Colonic mucosa (tissue), 4 donors: Measurements from ENCODE around the gene PROZ. TPM values are rescaled to one million over a fixed set of nuclear protein-coding genes. Genes with fewer than 3 reads are reported as not detected.

Experiments used
- DNase-seq: peaks from one replicate; pipeline ENCODE4 v3.0.0-alpha.2; 2020
- H3K27ac ChIP-seq: fragments of 200-600 bp; one replicate; pipeline ENCODE4 v1.8.0; 2021
- H3K27me3 ChIP-seq: fragments of 200-600 bp; one replicate; pipeline ENCODE4 v1.8.0; 2021
- H3K36me3 ChIP-seq: fragments of 200-600 bp; one replicate; pipeline ENCODE4 v1.8.0; 2021
- H3K4me1 ChIP-seq: fragments of 200-600 bp; one replicate; pipeline ENCODE4 v1.8.0; 2021; ENCODE audit warnings: mild to moderate bottlenecking
- H3K4me3 ChIP-seq: fragments of 200-600 bp; one replicate; pipeline ENCODE4 v1.8.0; 2021
- H3K9ac ChIP-seq, 2 donors: one replicate each; pipeline ENCODE4 v1.7.0; 2013; ENCODE audit warnings: control low read depth in 2 of 2, low read depth in 2 of 2, low read length in 2 of 2
- H3K9me3 ChIP-seq: fragments of 200-600 bp; one replicate; pipeline ENCODE4 v1.8.0; 2021
- CTCF ChIP-seq: fragments of 200-600 bp; IDR thresholded peaks from one replicate; pipeline ENCODE4 v1.8.0; 2022; ENCODE audit warnings: antibody characterized with exemption, mild to moderate bottlenecking
- intact Hi-C: fragments of 100-400 bp; cut with DNase I; formaldehyde crosslinking; loops from one replicate; pipeline ENCODE4 v1.14.1; 2022
- total RNA-seq, 2 donors: library from RNA; stranded (reverse); fragmentation: NEBNext Ultra II Directional in 1 of 2; extraction: Animal tissue kit (Norgen Biotek cat#: 25700) in 1 of 2; gene quantifications; one replicate each; pipeline ENCODE4 v1.2.1, GENCODE V29; 2021
- donor health status: healthy.
- donor health status: DM: no; HTN: no; CAD: no.
- donor health status: DM: no; HTN: no; CAD: no.

PROZ gene
- total RNA-seq, 2 donors from 2014 or later = not detected

DNA sequence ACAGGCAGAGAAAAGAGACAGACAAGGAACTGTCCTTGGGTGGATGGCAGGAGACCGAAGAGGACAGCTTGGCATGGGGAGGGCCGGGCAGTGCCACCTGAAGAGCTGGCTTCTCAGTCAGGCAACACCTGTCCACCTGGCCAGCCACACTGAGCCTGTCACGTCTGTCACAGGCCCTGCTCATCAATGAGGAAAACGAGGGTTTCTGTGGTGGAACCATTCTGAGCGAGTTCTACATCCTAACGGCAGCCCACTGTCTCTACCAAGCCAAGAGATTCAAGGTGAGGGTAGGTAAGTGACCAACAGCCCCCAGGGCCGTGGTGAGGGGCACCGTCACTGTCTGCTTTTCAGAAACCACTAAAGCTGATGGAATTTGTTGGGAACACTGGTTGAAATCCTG lies 11.2 kb upstream of the PROZ start:
- Histone ChIP-seq H3K4me1 (no peaks in the 10 kb centered on the region), H3K27me3 (no peaks in the 10 kb centered on the region), H3K9ac (no peak overlapping the region), H3K36me3 (no peaks in the 10 kb centered on the region), H3K9me3 (no peaks in the 10 kb centered on the region), H3K4me3 (no peak overlapping the region), H3K27ac (no peak overlapping the region)
- intact Hi-C loops = no loop called here
- no peak for DNase-seq
- TF ChIP-seq CTCF = no peak

DNA sequence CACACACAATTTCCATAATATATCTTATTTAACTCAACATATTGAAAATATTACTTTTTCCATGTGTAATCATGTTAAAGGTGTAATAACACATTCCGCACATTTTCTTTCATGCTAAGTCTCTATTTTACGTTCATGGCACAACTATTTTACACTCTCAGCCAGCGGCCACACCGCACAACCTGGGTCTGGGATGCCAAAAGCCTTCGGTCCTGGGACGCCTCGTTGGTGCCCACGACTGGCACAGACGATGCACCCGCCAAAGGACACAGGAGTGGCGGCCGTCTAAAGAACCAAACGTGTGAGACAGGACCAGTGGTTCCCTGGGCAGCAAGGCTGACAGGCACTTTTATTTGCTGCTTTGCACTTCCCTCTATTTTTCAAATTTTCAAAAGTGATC lies 10.0 kb upstream of the PROZ start:
- no peak for DNase-seq
- H3K27ac ChIP-seq = no peak overlapping the region
- H3K36me3 ChIP-seq = no peaks in the 10 kb centered on the region
- TF ChIP-seq CTCF = no peak
- intact Hi-C loops = no loop called here
- peaks cover 3% of the 10 kb centered on the region for H3K4me1 ChIP-seq
- H3K4me3 ChIP-seq = no peak overlapping the region
- no peak overlapping the region for H3K9ac ChIP-seq
- H3K27me3 ChIP-seq = no peaks in the 10 kb centered on the region
- no peaks in the 10 kb centered on the region for H3K9me3 ChIP-seq

DNA sequence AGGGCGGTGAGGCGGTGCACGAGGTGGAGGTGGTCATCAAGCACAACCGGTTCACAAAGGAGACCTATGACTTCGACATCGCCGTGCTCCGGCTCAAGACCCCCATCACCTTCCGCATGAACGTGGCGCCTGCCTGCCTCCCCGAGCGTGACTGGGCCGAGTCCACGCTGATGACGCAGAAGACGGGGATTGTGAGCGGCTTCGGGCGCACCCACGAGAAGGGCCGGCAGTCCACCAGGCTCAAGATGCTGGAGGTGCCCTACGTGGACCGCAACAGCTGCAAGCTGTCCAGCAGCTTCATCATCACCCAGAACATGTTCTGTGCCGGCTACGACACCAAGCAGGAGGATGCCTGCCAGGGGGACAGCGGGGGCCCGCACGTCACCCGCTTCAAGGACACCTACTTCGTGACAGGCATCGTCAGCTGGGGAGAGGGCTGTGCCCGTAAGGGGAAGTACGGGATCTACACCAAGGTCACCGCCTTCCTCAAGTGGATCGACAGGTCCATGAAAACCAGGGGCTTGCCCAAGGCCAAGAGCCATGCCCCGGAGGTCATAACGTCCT lies 9.4 kb upstream of the PROZ start:
- no peak overlapping the region for H3K27ac ChIP-seq
- no peaks in the 10 kb centered on the region for H3K36me3 ChIP-seq
- intact Hi-C loops = no loop called here
- no peak for TF ChIP-seq CTCF
- no peak for DNase-seq
- H3K9ac ChIP-seq = no peak overlapping the region
- peaks cover 5% of the 10 kb centered on the region for H3K4me1 ChIP-seq
- H3K4me3 ChIP-seq = no peak overlapping the region
- H3K9me3 ChIP-seq = no peaks in the 10 kb centered on the region
- no peaks in the 10 kb centered on the region for H3K27me3 ChIP-seq

- no peak for DNase-seq
- Histone ChIP-seq H3K9me3 (no peaks in the 10 kb centered on the region), H3K9ac (no peak overlapping the region), H3K36me3 (no peaks in the 10 kb centered on the region), H3K4me3 (no peak overlapping the region), H3K27me3 (no peaks in the 10 kb centered on the region), H3K4me1 (peaks cover 5% of the 10 kb centered on the region), H3K27ac (no peak overlapping the region)
- TF ChIP-seq CTCF = no peak
- intact Hi-C loops = no loop called here
Observed at GRCh38 chr13:113149711-113150549, 8.5 kb upstream of the PROZ start.

- Histone ChIP-seq H3K9me3 (no peaks in the 10 kb centered on the region), H3K4me1 (peaks cover 5% of the 10 kb centered on the region), H3K4me3 (no peak overlapping the region), H3K36me3 (no peaks in the 10 kb centered on the region), H3K27me3 (no peaks in the 10 kb centered on the region), H3K9ac (no peak overlapping the region), H3K27ac (no peak overlapping the region)
- TF ChIP-seq CTCF = no peak
- intact Hi-C loops = no loop called here
- no peak for DNase-seq
Observed at GRCh38 chr13:113150550-113151365, 7.7 kb upstream of the PROZ start.
